GM12878 (cell line): ENCODE data around the gene WSCD1.

Experiments used
- MYB ChIP-seq: fragments of 150-350 bp; IDR thresholded peaks from 2 replicates; pipeline ENCODE4 v1.6.1; 2014; ENCODE audit warnings: mild to moderate bottlenecking, low read depth, low read length, borderline replicate concordance
- SIX5 ChIP-seq: IDR thresholded peaks from 2 replicates; pipeline ENCODE4 v1.6.1; 2011; ENCODE audit warnings: mild to moderate bottlenecking, low read depth, low read length, moderate library complexity; ENCODE audit not compliant: severe bottlenecking
- TARDBP ChIP-seq: IDR thresholded peaks from 2 replicates; pipeline ENCODE4 v1.6.1; 2016; ENCODE audit warnings: borderline replicate concordance

GRCh38 chr17:6126768-6127167 is 56.6 kb downstream of the WSCD1 start:
- TF ChIP-seq MYB (no peak), SIX5 (no peak), TARDBP (no peak)
